Esophagus muscularis mucosa (tissue), 4 donors: Measurements from ENCODE around the gene RASGRF2.

Source experiments
- CTCF ChIP-seq, 3 experiments: fragments of 200-600 bp in 2 of 3; fragments of 450-650 bp in 1 of 3; sonication (generic) in 2 of 3; IDR thresholded peaks; one replicate each; pipeline ENCODE4 v1.5.1; 2017 to 2019; ENCODE audit warnings: antibody characterized with exemption in 3 of 3, mild to moderate bottlenecking in 2 of 3, moderate library complexity in 1 of 3
- EP300 ChIP-seq: sonication (generic); formaldehyde crosslinking; IDR thresholded peaks from one replicate; pipeline ENCODE4 v1.6.1; 2017; ENCODE audit warnings: antibody characterized with exemption
- POLR2A ChIP-seq: fragments of 450-650 bp; IDR thresholded peaks from one replicate; pipeline ENCODE4 v1.6.1; 2017; ENCODE audit warnings: antibody characterized with exemption, moderate library complexity, mild to moderate bottlenecking, low read depth
- POLR2AphosphoS5 ChIP-seq, 2 donors: sonication (generic); formaldehyde crosslinking; IDR thresholded peaks; one replicate each; pipeline ENCODE4 v1.6.1; 2017; ENCODE audit warnings: antibody characterized with exemption in 2 of 2

GRCh38 chr5:81269751-81270393 lies 309.7 kb downstream of the RASGRF2 start:
- no peak for TF ChIP-seq CTCF (IDR thresholded peaks at IDR 0.05)
- no peak for TF ChIP-seq POLR2A
- TF ChIP-seq POLR2AphosphoS5 (IDR thresholded peaks at IDR 0.05): no peak
- no peak for TF ChIP-seq EP300
